H9 (cell line): ENCODE results near the gene KIZ. TPM values are rescaled to one million over a fixed set of nuclear protein-coding genes. Genes with fewer than 3 reads are reported as not detected.

Experiments
- DNase-seq: peaks from one replicate; pipeline ENCODE4 v3.0.0-alpha.2; 2017
- H2AFZ ChIP-seq: one replicate; pipeline ENCODE4 v1.6.1; 2013; ENCODE audit warnings: mild to moderate bottlenecking, low read length, control low read depth, moderate library complexity
- H2AK5ac ChIP-seq: 2 replicates; pipeline ENCODE4 v1.6.1; 2013; ENCODE audit warnings: low read length, control low read depth, mixed read lengths; ENCODE audit not compliant: insufficient read length
- H2BK120ac ChIP-seq: one replicate; pipeline ENCODE4 v1.6.1; 2013; ENCODE audit warnings: low read depth, mild to moderate bottlenecking, low read length, control low read depth, inconsistent platforms; ENCODE audit not compliant: poor library complexity, severe bottlenecking
- H2BK12ac ChIP-seq: 2 replicates; pipeline ENCODE4 v1.6.1; 2013; ENCODE audit warnings: low read length, control low read depth, mixed read lengths, low read depth; ENCODE audit not compliant: insufficient read length
- H2BK15ac ChIP-seq: 2 replicates; pipeline ENCODE4 v1.6.1; 2013; ENCODE audit warnings: low read depth, low read length, control low read depth
- H2BK20ac ChIP-seq: one replicate; pipeline ENCODE4 v1.6.1; 2013; ENCODE audit warnings: low read depth, mild to moderate bottlenecking, low read length, control low read depth, inconsistent platforms; ENCODE audit not compliant: poor library complexity, severe bottlenecking
- H2BK5ac ChIP-seq: 2 replicates; pipeline ENCODE4 v1.6.1; 2013; ENCODE audit warnings: low read length, control low read depth, mixed read lengths; ENCODE audit not compliant: insufficient read length
- H3K14ac ChIP-seq: 2 replicates; pipeline ENCODE4 v1.6.1; 2013; ENCODE audit warnings: low read length, control low read depth; ENCODE audit not compliant: insufficient read depth
- H3K18ac ChIP-seq: 2 replicates; pipeline ENCODE4 v1.6.1; 2013; ENCODE audit warnings: low read depth, mild to moderate bottlenecking, mixed read lengths, low read length, control low read depth; ENCODE audit not compliant: insufficient read length
- H3K23ac ChIP-seq: 2 replicates; pipeline ENCODE4 v1.6.1; 2013; ENCODE audit warnings: low read length, control low read depth, mixed read lengths, low read depth; ENCODE audit not compliant: insufficient read length
- H3K23me2 ChIP-seq: 2 replicates; pipeline ENCODE4 v1.6.1; 2013; ENCODE audit warnings: low read depth, mild to moderate bottlenecking, mixed read lengths, low read length, control low read depth; ENCODE audit not compliant: insufficient read length, poor library complexity, severe bottlenecking
- H3K27ac ChIP-seq: 2 replicates; pipeline ENCODE4 v1.5.1; 2013; ENCODE audit warnings: low read length, control low read depth, mixed read lengths, low read depth; ENCODE audit not compliant: insufficient read length
- H3K27me3 ChIP-seq: 2 replicates; pipeline ENCODE4 v1.6.1; 2013; ENCODE audit warnings: low read length, control low read depth, inconsistent platforms; ENCODE audit not compliant: insufficient read depth
- H3K4ac ChIP-seq: 2 replicates; pipeline ENCODE4 v1.6.1; 2013; ENCODE audit warnings: low read depth, mild to moderate bottlenecking, control low read depth, inconsistent platforms, low read length, moderate library complexity
- H3K4me1 ChIP-seq: 2 replicates; pipeline ENCODE4 v1.6.1; 2013; ENCODE audit warnings: low read length, control low read depth, inconsistent platforms; ENCODE audit not compliant: insufficient read depth
- H3K4me2 ChIP-seq: 2 replicates; pipeline ENCODE4 v1.6.1; 2013; ENCODE audit warnings: low read length, control low read depth, mixed read lengths; ENCODE audit not compliant: insufficient read length, insufficient read depth
- H3K56ac ChIP-seq: 2 replicates; pipeline ENCODE4 v1.6.1; 2013; ENCODE audit warnings: low read depth, mild to moderate bottlenecking, mixed read lengths, low read length, control low read depth; ENCODE audit not compliant: insufficient read length
- H3K79me1 ChIP-seq: 2 replicates; pipeline ENCODE4 v1.6.1; 2013; ENCODE audit warnings: low read depth, mild to moderate bottlenecking, moderate library complexity, low read length, control low read depth, inconsistent platforms; ENCODE audit not compliant: insufficient read depth, poor library complexity, severe bottlenecking
- H3K79me2 ChIP-seq: 2 replicates; pipeline ENCODE4 v1.6.1; 2013; ENCODE audit warnings: low read length, control low read depth, inconsistent platforms; ENCODE audit not compliant: insufficient read depth
- H3K9ac ChIP-seq: 2 replicates; pipeline ENCODE4 v1.6.1; 2013; ENCODE audit warnings: low read length, control low read depth, mixed read lengths; ENCODE audit not compliant: insufficient read length; ENCODE audit errors: extremely low read depth
- H3K9me3 ChIP-seq: one replicate; pipeline ENCODE4 v1.6.1; 2013; ENCODE audit warnings: low read depth, low read length, inconsistent platforms; ENCODE audit not compliant: control insufficient read depth
- H3T11ph ChIP-seq: one replicate; pipeline ENCODE4 v1.6.1; 2013; ENCODE audit warnings: mild to moderate bottlenecking, low read length, control low read depth, inconsistent platforms
- H4K20me1 ChIP-seq: one replicate; pipeline ENCODE4 v1.6.1; 2013; ENCODE audit not compliant: control insufficient read depth, insufficient read length, insufficient read depth
- H4K5ac ChIP-seq: 2 replicates; pipeline ENCODE4 v1.6.1; 2013; ENCODE audit warnings: low read depth, mild to moderate bottlenecking, mixed read lengths, low read length, control low read depth; ENCODE audit not compliant: insufficient read length
- H4K8ac ChIP-seq: replicated peaks from 2 replicates; pipeline ENCODE4 v1.6.1; 2013; ENCODE audit warnings: low read length, control low read depth, mixed read lengths, low read depth; ENCODE audit not compliant: insufficient read length
- H4K91ac ChIP-seq: 2 replicates; pipeline ENCODE4 v1.6.1; 2013; ENCODE audit warnings: low read depth, mild to moderate bottlenecking, moderate library complexity, mixed read lengths, low read length, control low read depth; ENCODE audit not compliant: insufficient read length
- H3K27ac Mint-ChIP-seq, 3 experiments: 2 replicates in 2 of 3; 3 replicates in 1 of 3; pipeline ENCODE4 v1.8.0; 2020 to 2021; ENCODE audit warnings: mixed read lengths in 3 of 3, mild to moderate bottlenecking in 1 of 3, moderate library complexity in 1 of 3
- H3K27me3 Mint-ChIP-seq: 2 replicates; pipeline ENCODE4 v1.8.0; 2021; ENCODE audit warnings: low read depth, mild to moderate bottlenecking, moderate library complexity, mixed read lengths
- H3K36me3 Mint-ChIP-seq, 3 experiments: 2 replicates in 2 of 3; 3 replicates in 1 of 3; pipeline ENCODE4 v1.8.0; 2020 to 2021; ENCODE audit warnings: low read depth in 3 of 3, mixed read lengths in 3 of 3; ENCODE audit not compliant: insufficient read depth in 1 of 3
- H3K4me1 Mint-ChIP-seq, 2 experiments: 2 replicates each; pipeline ENCODE4 v1.8.0; 2020; ENCODE audit warnings: mixed read lengths in 2 of 2
- H3K4me3 Mint-ChIP-seq, 2 experiments: 2 replicates in 1 of 2; 3 replicates in 1 of 2; pipeline ENCODE4 v1.8.0; 2020 to 2021; ENCODE audit warnings: mild to moderate bottlenecking in 2 of 2, mixed read lengths in 2 of 2, moderate library complexity in 1 of 2
- H3K9me3 Mint-ChIP-seq, 2 experiments: 2 replicates in 1 of 2; 3 replicates in 1 of 2; pipeline ENCODE4 v1.8.0; 2020; ENCODE audit warnings: mild to moderate bottlenecking in 2 of 2, mixed read lengths in 2 of 2, moderate library complexity in 1 of 2
- WGBS: extraction: QIAGEN DNeasy Blood & Tissue Kit; methylation state at CpG from one replicate; pipeline ENCODE4 v1.1.7; 2013; ENCODE audit warnings: missing lambda C conversion rate, low lambda C conversion rate, mixed read lengths; ENCODE audit not compliant: insufficient read length; ENCODE audit errors: extremely low coverage; 5-methylcytosine and 5-hydroxymethylcytosine counted together
- total RNA-seq: library from RNA; stranded (reverse); gene quantifications from 2 replicates; pipeline ENCODE4 v1.2.1, GENCODE V29; 2021
- TF ChIP-seq, protein P1 (sequence below): fragments of 200-600 bp; sonication (generic); conservative IDR thresholded peaks from 3 replicates; pipeline ENCODE4 v1.8.0; 2021; ENCODE audit warnings: antibody characterized with exemption, mild to moderate bottlenecking

The KIZ gene
- total RNA-seq, 1 experiment from 2014 or later, result 29.3 TPM

DNA sequence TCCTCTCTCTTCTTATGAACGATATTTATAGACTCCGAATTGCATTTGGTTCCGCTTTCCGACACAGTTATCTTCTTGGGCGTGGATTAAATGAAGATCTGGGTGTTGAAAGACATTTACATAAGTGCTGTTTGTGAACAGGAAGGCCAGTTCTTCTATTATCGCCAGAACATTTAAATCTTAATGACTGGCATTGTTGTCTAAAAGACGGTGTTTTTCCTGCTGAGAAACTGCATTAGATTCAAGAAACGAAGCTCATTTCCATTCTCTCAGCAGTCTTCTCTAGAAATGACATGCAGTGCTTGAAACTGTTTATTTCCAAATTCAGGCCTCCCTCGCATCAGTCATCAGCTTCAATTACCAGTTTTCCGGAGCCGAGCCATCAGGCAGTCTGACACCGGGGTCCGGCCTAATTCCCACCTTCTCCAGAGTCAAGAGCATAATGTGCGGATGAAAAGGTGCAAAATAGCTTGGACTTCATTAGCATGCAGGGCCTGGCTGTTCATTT lies 35.7 kb upstream of the KIZ start:
- Histone ChIP-seq H3K79me1 (no peaks in the 10 kb centered on the region), H2BK20ac (no peak overlapping the region), H3K4ac (no peak overlapping the region), H3K14ac (no peak overlapping the region), H2BK12ac (no peak overlapping the region), H3K27me3 (no peaks in the 10 kb centered on the region), H4K91ac (no peak overlapping the region), H3K23ac (no peak overlapping the region), H4K20me1 (no peaks in the 10 kb centered on the region), H3K4me1 (peaks cover 16% of the 10 kb centered on the region; the same call in 1 of the 2 replicates), H3K23me2 (no peaks in the 10 kb centered on the region), H2AK5ac (no peak overlapping the region), H2BK15ac (no peak overlapping the region), H2BK5ac (no peak overlapping the region), H4K8ac (no peak overlapping the region), H3K18ac (no peak overlapping the region), H3K79me2 (no peaks in the 10 kb centered on the region), H3K27ac (no peak overlapping the region), H3K9me3 (no peaks in the 10 kb centered on the region), H2BK120ac (no peak overlapping the region), H4K5ac (no peak overlapping the region), H3T11ph (no peak overlapping the region), H3K9ac (no peak overlapping the region), H3K56ac (no peak overlapping the region), H2AFZ (no peak overlapping the region), H3K4me2 (peak overlapping the region; percentile 12)
- no CpG with 5 or more reads among the region's 14 CpGs for WGBS
- peaks cover 12% of the 10 kb centered on the region for H3K27me3 Mint-ChIP-seq
- H3K4me1 Mint-ChIP-seq, result peaks cover 31 to 47% of the 10 kb centered on the region in 2 experiments
- H3K36me3 Mint-ChIP-seq, result no peaks in the 10 kb centered on the region
- TF ChIP-seq, protein P1, sequence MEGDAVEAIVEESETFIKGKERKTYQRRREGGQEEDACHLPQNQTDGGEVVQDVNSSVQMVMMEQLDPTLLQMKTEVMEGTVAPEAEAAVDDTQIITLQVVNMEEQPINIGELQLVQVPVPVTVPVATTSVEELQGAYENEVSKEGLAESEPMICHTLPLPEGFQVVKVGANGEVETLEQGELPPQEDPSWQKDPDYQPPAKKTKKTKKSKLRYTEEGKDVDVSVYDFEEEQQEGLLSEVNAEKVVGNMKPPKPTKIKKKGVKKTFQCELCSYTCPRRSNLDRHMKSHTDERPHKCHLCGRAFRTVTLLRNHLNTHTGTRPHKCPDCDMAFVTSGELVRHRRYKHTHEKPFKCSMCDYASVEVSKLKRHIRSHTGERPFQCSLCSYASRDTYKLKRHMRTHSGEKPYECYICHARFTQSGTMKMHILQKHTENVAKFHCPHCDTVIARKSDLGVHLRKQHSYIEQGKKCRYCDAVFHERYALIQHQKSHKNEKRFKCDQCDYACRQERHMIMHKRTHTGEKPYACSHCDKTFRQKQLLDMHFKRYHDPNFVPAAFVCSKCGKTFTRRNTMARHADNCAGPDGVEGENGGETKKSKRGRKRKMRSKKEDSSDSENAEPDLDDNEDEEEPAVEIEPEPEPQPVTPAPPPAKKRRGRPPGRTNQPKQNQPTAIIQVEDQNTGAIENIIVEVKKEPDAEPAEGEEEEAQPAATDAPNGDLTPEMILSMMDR, result no peak
- H3K9me3 Mint-ChIP-seq, result no peaks in the 10 kb centered on the region
- H3K4me3 Mint-ChIP-seq, result peak overlapping the region; percentile 14 to 28; a peak in 4 of 5 replicates
- peak overlapping the region; percentile 1 to 37 (median 17); a peak in 1 of 7 replicates for H3K27ac Mint-ChIP-seq
- no peak for DNase-seq
